HG02763 (cell line): ENCODE data around the gene LINC00237.

Experiments used
- ATAC-seq: cut with Tn5 transposase; IDR thresholded peaks from one replicate; pipeline ENCODE4 v1.9.1; 2021; ENCODE audit warnings: mild to moderate bottlenecking, moderate library complexity; ENCODE audit not compliant: unreplicated experiment

The LINC00237 gene

GRCh38 chr20:21049305-21049828 is 56.8 kb downstream of the LINC00237 start:
- ATAC-seq, result no peak

GRCh38 chr20:21048841-21049273 is 57.3 kb downstream of the LINC00237 start:
- ATAC-seq, result no peak

- no peak for ATAC-seq
These were observed 58.2 kb downstream of the LINC00237 start for GRCh38 chr20:21047981-21048380.

GRCh38 chr20:21046413-21047070 is 59.6 kb downstream of the LINC00237 start:
- no peak for ATAC-seq
